Subcutaneous abdominal adipose tissue (tissue), 5 donors: ENCODE data around the gene SERINC5.

ENCODE experiments used
- H3K27ac ChIP-seq: one replicate; pipeline ENCODE4 v1.7.0; 2013; ENCODE audit warnings: low read depth, mild to moderate bottlenecking, inconsistent platforms, low read length, moderate library complexity
- H3K27me3 ChIP-seq, 5 donors: one replicate each; pipeline ENCODE4 v1.7.0; 2013; ENCODE audit warnings: low read length in 5 of 5, inconsistent platforms in 1 of 5; ENCODE audit not compliant: control insufficient read depth in 5 of 5, insufficient read depth in 4 of 5
- H3K36me3 ChIP-seq, 5 donors: one replicate each; pipeline ENCODE4 v1.7.0; 2013; ENCODE audit warnings: low read length in 5 of 5; ENCODE audit not compliant: control insufficient read depth in 5 of 5, insufficient read depth in 5 of 5
- H3K4me1 ChIP-seq, 5 donors: one replicate each; pipeline ENCODE4 v1.7.0; 2013; ENCODE audit warnings: low read length in 5 of 5, mild to moderate bottlenecking in 3 of 5, moderate library complexity in 1 of 5; ENCODE audit not compliant: control insufficient read depth in 5 of 5, insufficient read depth in 5 of 5
- H3K4me3 ChIP-seq, 5 donors: one replicate each; pipeline ENCODE4 v1.7.0; 2013; ENCODE audit warnings: low read length in 5 of 5, low read depth in 1 of 5
- H3K9ac ChIP-seq, 5 donors: one replicate each; pipeline ENCODE4 v1.7.0; 2013; ENCODE audit warnings: low read length in 5 of 5, mild to moderate bottlenecking in 4 of 5, moderate library complexity in 3 of 5
- H3K9me3 ChIP-seq, 5 donors: one replicate each; pipeline ENCODE4 v1.7.0; 2013; ENCODE audit warnings: low read length in 5 of 5; ENCODE audit not compliant: control insufficient read depth in 5 of 5
- donor health status: healthy.
- donor health status: healthy.
- donor health status: healthy.
- donor health status: healthy.
- donor health status: healthy.

SERINC5 gene

GRCh38 chr5:80082281-80082680 lies 173.6 kb downstream of the SERINC5 start:
- peak overlapping the region in 4 of 5 donors; percentile 9 to 59 (median 52) for H3K4me3 ChIP-seq
- H3K9ac ChIP-seq, result no peak overlapping the region
- peak overlapping the region; percentile 64 for H3K27ac ChIP-seq
- H3K9me3 ChIP-seq, result no peaks in the 10 kb centered on the region
- peaks cover 0 to 19% (median 0%) of the 10 kb centered on the region in 5 donors for H3K36me3 ChIP-seq
- H3K27me3 ChIP-seq, result no peaks in the 10 kb centered on the region
- H3K4me1 ChIP-seq, result peaks cover 0 to 12% (median 11%) of the 10 kb centered on the region in 5 donors

- no peak overlapping the region for H3K4me3 ChIP-seq
- peaks cover 0 to 20% (median 0%) of the 10 kb centered on the region in 5 donors for H3K36me3 ChIP-seq
- no peak overlapping the region for H3K27ac ChIP-seq
- no peak overlapping the region for H3K9ac ChIP-seq
- no peaks in the 10 kb centered on the region for H3K27me3 ChIP-seq
- H3K4me1 ChIP-seq, result peaks cover 0 to 12% (median 11%) of the 10 kb centered on the region in 5 donors
- H3K9me3 ChIP-seq, result no peaks in the 10 kb centered on the region
Measured at GRCh38 chr5:80078921-80079320, 176.9 kb downstream of the SERINC5 start.

- Histone ChIP-seq H3K4me1 (no peaks in the 10 kb centered on the region), H3K36me3 (peaks cover 0 to 23% (median 0%) of the 10 kb centered on the region in 5 donors), H3K9ac (no peak overlapping the region), H3K9me3 (no peaks in the 10 kb centered on the region), H3K27me3 (no peaks in the 10 kb centered on the region), H3K27ac (no peak overlapping the region), H3K4me3 (no peak overlapping the region)
Measured at GRCh38 chr5:80077051-80077714, 178.7 kb downstream of the SERINC5 start.

GRCh38 chr5:80076131-80077050 lies 179.5 kb downstream of the SERINC5 start:
- no peaks in the 10 kb centered on the region for H3K9me3 ChIP-seq
- H3K4me3 ChIP-seq, result no peak overlapping the region
- no peaks in the 10 kb centered on the region for H3K4me1 ChIP-seq
- no peaks in the 10 kb centered on the region for H3K27me3 ChIP-seq
- no peak overlapping the region for H3K27ac ChIP-seq
- peaks cover 0 to 26% (median 0%) of the 10 kb centered on the region in 5 donors for H3K36me3 ChIP-seq
- no peak overlapping the region for H3K9ac ChIP-seq

- H3K9ac ChIP-seq, result no peak overlapping the region
- H3K4me1 ChIP-seq, result peaks cover 2 to 22% (median 18%) of the 10 kb centered on the region in 5 donors
- H3K36me3 ChIP-seq, result peaks cover 0 to 10% (median 0%) of the 10 kb centered on the region in 5 donors
- no peaks in the 10 kb centered on the region for H3K27me3 ChIP-seq
- H3K27ac ChIP-seq, result no peak overlapping the region
- no peaks in the 10 kb centered on the region for H3K9me3 ChIP-seq
- no peak overlapping the region for H3K4me3 ChIP-seq
Measured at GRCh38 chr5:80072103-80073073, 183.5 kb downstream of the SERINC5 start.

- H3K9me3 ChIP-seq, result no peaks in the 10 kb centered on the region
- no peak overlapping the region for H3K4me3 ChIP-seq
- H3K36me3 ChIP-seq, result peaks cover 0 to 7% (median 0%) of the 10 kb centered on the region in 5 donors
- H3K4me1 ChIP-seq, result peaks cover 2 to 22% (median 18%) of the 10 kb centered on the region in 5 donors
- no peak overlapping the region for H3K9ac ChIP-seq
- H3K27ac ChIP-seq, result no peak overlapping the region
- no peaks in the 10 kb centered on the region for H3K27me3 ChIP-seq
Measured at GRCh38 chr5:80071510-80072021, 184.3 kb downstream of the SERINC5 start.

- peak overlapping the region in 2 of 5 donors; percentile 21 to 31 for H3K9ac ChIP-seq
- peaks cover 0 to 7% (median 0%) of the 10 kb centered on the region in 5 donors for H3K36me3 ChIP-seq
- H3K27me3 ChIP-seq, result no peaks in the 10 kb centered on the region
- peaks cover 2 to 22% (median 18%) of the 10 kb centered on the region in 5 donors for H3K4me1 ChIP-seq
- peak overlapping the region; percentile 82 for H3K27ac ChIP-seq
- no peak overlapping the region for H3K4me3 ChIP-seq
- no peaks in the 10 kb centered on the region for H3K9me3 ChIP-seq
Measured at GRCh38 chr5:80070338-80071056, 185.4 kb downstream of the SERINC5 start.

GRCh38 chr5:80069918-80070318 lies 185.9 kb downstream of the SERINC5 start:
- Histone ChIP-seq H3K27me3 (no peaks in the 10 kb centered on the region), H3K9me3 (no peaks in the 10 kb centered on the region), H3K4me1 (peaks cover 2 to 22% (median 18%) of the 10 kb centered on the region in 5 donors), H3K27ac (peak overlapping the region; percentile 82), H3K36me3 (peaks cover 0 to 7% (median 0%) of the 10 kb centered on the region in 5 donors), H3K9ac (peak overlapping the region in 4 of 5 donors; percentile 13 to 31 (median 20)), H3K4me3 (no peak overlapping the region)
